Body of pancreas (tissue), 4 donors: ENCODE data around the gene HUNK. TPM values are rescaled to one million over a fixed set of nuclear protein-coding genes. Genes with fewer than 3 reads are reported as not detected.

ENCODE experiments used
- ATAC-seq: fragments of 150-250 bp; one replicate; pipeline ENCODE4 v1.9.1; 2016
- DNase-seq, 4 donors: peaks; one replicate each; pipeline ENCODE4 v3.0.0-alpha.2; 2019
- H3K27ac ChIP-seq, 4 donors: fragments of 200-600 bp; sonication (generic); 1 replicate in 3 of 4; 2 replicates in 1 of 4; pipeline versions ENCODE4 v1.5.1 to v1.6.1; 2016 to 2019; ENCODE audit warnings: mild to moderate bottlenecking in 1 of 4, mixed read lengths in 1 of 4, moderate library complexity in 1 of 4
- H3K27me3 ChIP-seq, 2 donors: fragments of 200-600 bp; sonication (generic); one replicate each; pipeline ENCODE4 v1.6.0; 2016; ENCODE audit warnings: mild to moderate bottlenecking in 1 of 2
- H3K36me3 ChIP-seq, 2 donors: fragments of 200-600 bp; sonication (generic); replicated peaks in 1 of 2; 2 replicates each; pipeline ENCODE4 v1.5.1; 2016; ENCODE audit warnings: low read depth in 2 of 2; ENCODE audit not compliant: insufficient read depth in 1 of 2
- H3K4me1 ChIP-seq: fragments of 200-600 bp; sonication (generic); one replicate; pipeline ENCODE4 v1.6.0; 2016
- H3K4me3 ChIP-seq, 2 donors: fragments of 200-600 bp; sonication (generic); 1 replicate in 1 of 2; 2 replicates in 1 of 2; pipeline ENCODE4 v1.5.1; 2016 to 2019
- H3K9me3 ChIP-seq, 3 donors: fragments of 200-600 bp; sonication (generic); 1 replicate in 2 of 3; 2 replicates in 1 of 3; pipeline ENCODE4 v1.5.1; 2016
- POLR2A ChIP-seq, 3 donors: fragments of 450-650 bp; IDR thresholded peaks; one replicate each; pipeline ENCODE4 v1.6.1; 2016; ENCODE audit warnings: antibody characterized with exemption in 3 of 3, mild to moderate bottlenecking in 2 of 3
- WGBS, 2 donors: methylation state at CpG; one replicate each; pipeline ENCODE4 v1.1.5; 2017; 5-methylcytosine and 5-hydroxymethylcytosine counted together
- intact Hi-C: fragments of 100-400 bp; cut with DNase I; formaldehyde crosslinking; loops from one replicate; pipeline ENCODE4 v1.15.1; 2023
- total RNA-seq, 2 donors: library from RNA; depleted of rRNA; stranded (reverse); fragments of >200 nt; gene quantifications; one replicate each; pipeline ENCODE4 v1.1.0, GENCODE V29; 2016
- TF ChIP-seq, protein P1 (sequence below), 7 experiments: fragments of 450-650 bp in 4 of 7; fragments of 200-600 bp in 3 of 7; sonication (generic) in 3 of 7; IDR thresholded peaks; one replicate each; pipeline ENCODE4 v1.5.1; 2016 to 2019; ENCODE audit warnings: antibody characterized with exemption in 7 of 7

HUNK gene
- total RNA-seq, 2 donors from 2014 or later = 6.7 to 9.2 TPM

DNA sequence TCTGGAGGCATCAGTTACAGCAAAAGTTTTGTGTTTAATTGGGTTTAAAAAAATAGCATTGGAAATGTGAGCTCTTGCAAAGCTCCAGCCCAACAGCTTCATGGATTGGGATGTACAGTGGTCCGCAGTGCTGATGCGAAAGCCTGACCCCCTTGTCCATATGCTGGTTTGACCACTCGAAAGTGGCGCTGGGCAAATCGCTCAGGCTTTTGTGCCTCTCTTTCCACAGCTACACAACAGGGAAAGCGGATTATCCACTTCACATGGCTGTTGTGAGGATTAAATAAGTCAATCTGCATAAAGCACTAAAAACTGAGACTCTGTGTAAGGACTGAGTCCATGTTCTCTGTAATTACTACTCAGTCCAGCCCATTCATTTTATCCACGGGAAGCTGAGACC is 57.2 kb downstream of the HUNK start:
- no peak for TF ChIP-seq POLR2A (IDR thresholded peaks at IDR 0.05)
- TF ChIP-seq, protein P1, sequence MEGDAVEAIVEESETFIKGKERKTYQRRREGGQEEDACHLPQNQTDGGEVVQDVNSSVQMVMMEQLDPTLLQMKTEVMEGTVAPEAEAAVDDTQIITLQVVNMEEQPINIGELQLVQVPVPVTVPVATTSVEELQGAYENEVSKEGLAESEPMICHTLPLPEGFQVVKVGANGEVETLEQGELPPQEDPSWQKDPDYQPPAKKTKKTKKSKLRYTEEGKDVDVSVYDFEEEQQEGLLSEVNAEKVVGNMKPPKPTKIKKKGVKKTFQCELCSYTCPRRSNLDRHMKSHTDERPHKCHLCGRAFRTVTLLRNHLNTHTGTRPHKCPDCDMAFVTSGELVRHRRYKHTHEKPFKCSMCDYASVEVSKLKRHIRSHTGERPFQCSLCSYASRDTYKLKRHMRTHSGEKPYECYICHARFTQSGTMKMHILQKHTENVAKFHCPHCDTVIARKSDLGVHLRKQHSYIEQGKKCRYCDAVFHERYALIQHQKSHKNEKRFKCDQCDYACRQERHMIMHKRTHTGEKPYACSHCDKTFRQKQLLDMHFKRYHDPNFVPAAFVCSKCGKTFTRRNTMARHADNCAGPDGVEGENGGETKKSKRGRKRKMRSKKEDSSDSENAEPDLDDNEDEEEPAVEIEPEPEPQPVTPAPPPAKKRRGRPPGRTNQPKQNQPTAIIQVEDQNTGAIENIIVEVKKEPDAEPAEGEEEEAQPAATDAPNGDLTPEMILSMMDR (IDR thresholded peaks at IDR 0.05) = no peak
- no peak for DNase-seq
- H3K27ac ChIP-seq = no peak overlapping the region
- no peaks in the 10 kb centered on the region for H3K4me1 ChIP-seq
- no peak overlapping the region for H3K4me3 ChIP-seq
- no peak for ATAC-seq
- no peaks in the 10 kb centered on the region for H3K36me3 ChIP-seq
- H3K9me3 ChIP-seq = no peaks in the 10 kb centered on the region
- intact Hi-C loops = no loop called here
- WGBS, 2 donors = 94 to 97% methylated on average over 7 of the region's 7 CpGs
- no peaks in the 10 kb centered on the region for H3K27me3 ChIP-seq

DNA sequence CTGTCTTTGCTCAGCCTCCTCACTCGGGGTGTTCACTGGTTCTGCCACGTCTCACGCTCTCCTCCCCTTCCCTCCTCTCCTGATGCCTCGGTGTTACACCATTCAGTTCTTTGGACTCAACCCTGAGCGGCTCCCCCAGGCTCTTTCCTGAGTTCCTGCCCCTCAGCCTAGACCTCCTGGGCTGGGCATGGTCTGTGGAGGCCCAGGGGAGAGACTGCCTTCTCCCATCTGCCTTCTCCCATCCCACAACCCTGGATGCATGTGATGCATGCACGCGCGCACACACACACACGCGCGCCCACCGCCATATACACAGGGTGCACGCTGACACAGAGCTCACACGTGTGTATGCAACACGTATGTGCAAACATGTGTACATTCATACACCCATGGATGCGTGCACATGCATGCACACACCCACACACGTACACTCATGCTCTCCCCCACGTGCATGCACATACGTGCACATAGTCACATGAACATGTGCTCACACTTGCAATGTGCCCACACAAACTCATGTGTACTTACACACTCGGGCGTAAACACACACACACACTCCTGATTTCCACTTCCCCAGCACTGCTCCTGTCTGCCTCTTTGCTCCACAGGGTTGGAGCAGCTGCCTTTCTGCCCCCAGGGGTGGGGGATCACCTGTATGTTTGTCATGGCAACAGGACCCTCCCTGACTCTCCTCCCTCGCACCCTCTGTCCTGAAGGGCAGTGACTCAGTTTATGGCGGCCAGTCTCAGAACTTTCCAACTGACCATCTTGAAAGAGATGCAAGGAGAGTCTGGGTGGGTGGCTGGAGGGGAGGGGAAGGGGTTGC is 59.0 kb downstream of the HUNK start:
- TF ChIP-seq, protein P1 (IDR thresholded peaks at IDR 0.05) = no peak
- no peak overlapping the region for H3K27ac ChIP-seq
- H3K4me3 ChIP-seq = no peak overlapping the region
- H3K36me3 ChIP-seq = no peaks in the 10 kb centered on the region
- intact Hi-C loops = no loop called here
- ATAC-seq = no peak
- DNase-seq = no peak
- peaks cover 12% of the 10 kb centered on the region for H3K4me1 ChIP-seq
- no peaks in the 10 kb centered on the region for H3K9me3 ChIP-seq
- 93 to 94% methylated on average over 23 of the region's 23 CpGs for WGBS, 2 donors
- no peaks in the 10 kb centered on the region for H3K27me3 ChIP-seq

DNA sequence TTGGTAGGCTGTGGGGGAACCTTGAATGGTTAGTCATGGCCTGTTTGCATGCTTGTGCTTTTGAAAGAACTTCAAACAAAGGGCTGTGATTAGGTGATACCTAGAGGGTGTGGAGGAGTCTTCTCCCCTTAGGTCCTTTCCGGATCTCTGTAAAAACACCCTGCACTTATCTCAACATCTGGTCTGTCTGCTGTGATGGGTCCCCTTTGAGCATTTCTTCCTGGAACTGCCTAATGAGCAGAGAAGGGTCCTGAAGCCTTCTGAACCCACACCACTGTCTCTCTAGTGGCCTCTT is 59.6 kb downstream of the HUNK start:
- intact Hi-C loops = no loop called here
- ATAC-seq = no peak
- Histone ChIP-seq H3K4me3 (no peak overlapping the region), H3K27me3 (no peaks in the 10 kb centered on the region), H3K36me3 (no peaks in the 10 kb centered on the region), H3K9me3 (no peaks in the 10 kb centered on the region), H3K4me1 (peaks cover 17% of the 10 kb centered on the region), H3K27ac (no peak overlapping the region)
- TF ChIP-seq POLR2A (IDR thresholded peaks at IDR 0.05) = no peak
- TF ChIP-seq, protein P1 (IDR thresholded peaks at IDR 0.05) = no peak
- 79 to 80% methylated on average over 1 of the region's 1 CpG for WGBS, 2 donors
- no peak for DNase-seq

DNA sequence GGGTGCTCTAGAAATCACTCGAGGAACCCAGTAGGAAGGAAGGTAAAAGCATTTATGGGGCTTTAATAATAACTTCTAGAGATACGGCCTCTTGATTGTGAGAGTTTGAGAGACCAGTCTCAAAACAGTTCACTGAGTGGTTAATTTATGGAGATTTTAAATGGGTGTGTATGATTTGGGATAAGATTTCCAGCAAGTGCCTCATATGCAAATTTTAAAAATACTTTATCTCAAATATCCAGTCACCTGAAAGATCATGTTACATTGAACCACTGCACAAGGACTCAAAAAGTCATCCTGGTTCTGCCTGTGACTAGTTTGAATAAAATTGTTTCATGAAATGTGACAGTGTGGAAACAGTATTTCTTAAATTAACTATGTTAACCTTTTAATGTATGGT is 64.5 kb downstream of the HUNK start:
- Histone ChIP-seq H3K27ac (peak overlapping the region in 2 of 4 donors; percentile 21 to 81), H3K27me3 (no peaks in the 10 kb centered on the region), H3K9me3 (no peaks in the 10 kb centered on the region), H3K36me3 (no peaks in the 10 kb centered on the region), H3K4me3 (no peak overlapping the region), H3K4me1 (peaks cover 48% of the 10 kb centered on the region)
- no peak for TF ChIP-seq POLR2A (IDR thresholded peaks at IDR 0.05)
- TF ChIP-seq, protein P1 (IDR thresholded peaks at IDR 0.05) = no peak
- WGBS, 2 donors = 57 to 82% methylated on average over 2 of the region's 2 CpGs
- intact Hi-C loops = no loop called here
- DNase-seq (no peak), ATAC-seq (no peak)
